Measurements from ENCODE around the gene RPS6KA5.

Gene RPS6KA5

GRCh38 chr14:90938615-90939014, 121.8 kb downstream of the RPS6KA5 start:
- no peak overlapping the region for H3K4me3 ChIP-seq (ENCODE audit: low read depth, low read length)
- TF ChIP-seq, protein P1, sequence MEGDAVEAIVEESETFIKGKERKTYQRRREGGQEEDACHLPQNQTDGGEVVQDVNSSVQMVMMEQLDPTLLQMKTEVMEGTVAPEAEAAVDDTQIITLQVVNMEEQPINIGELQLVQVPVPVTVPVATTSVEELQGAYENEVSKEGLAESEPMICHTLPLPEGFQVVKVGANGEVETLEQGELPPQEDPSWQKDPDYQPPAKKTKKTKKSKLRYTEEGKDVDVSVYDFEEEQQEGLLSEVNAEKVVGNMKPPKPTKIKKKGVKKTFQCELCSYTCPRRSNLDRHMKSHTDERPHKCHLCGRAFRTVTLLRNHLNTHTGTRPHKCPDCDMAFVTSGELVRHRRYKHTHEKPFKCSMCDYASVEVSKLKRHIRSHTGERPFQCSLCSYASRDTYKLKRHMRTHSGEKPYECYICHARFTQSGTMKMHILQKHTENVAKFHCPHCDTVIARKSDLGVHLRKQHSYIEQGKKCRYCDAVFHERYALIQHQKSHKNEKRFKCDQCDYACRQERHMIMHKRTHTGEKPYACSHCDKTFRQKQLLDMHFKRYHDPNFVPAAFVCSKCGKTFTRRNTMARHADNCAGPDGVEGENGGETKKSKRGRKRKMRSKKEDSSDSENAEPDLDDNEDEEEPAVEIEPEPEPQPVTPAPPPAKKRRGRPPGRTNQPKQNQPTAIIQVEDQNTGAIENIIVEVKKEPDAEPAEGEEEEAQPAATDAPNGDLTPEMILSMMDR (IDR thresholded peaks at IDR 0.05; ENCODE audit: insufficient read depth, low read depth, low read length, missing control alignments) = no peak
- DNase-seq (ENCODE audit: low read depth) = no peak

- TF ChIP-seq, protein P1 (IDR thresholded peaks at IDR 0.05; ENCODE audit: insufficient read depth, low read depth, low read length, missing control alignments) = no peak
Observed at GRCh38 chr14:90936757-90937440, 123.5 kb downstream of the RPS6KA5 start.

DNA sequence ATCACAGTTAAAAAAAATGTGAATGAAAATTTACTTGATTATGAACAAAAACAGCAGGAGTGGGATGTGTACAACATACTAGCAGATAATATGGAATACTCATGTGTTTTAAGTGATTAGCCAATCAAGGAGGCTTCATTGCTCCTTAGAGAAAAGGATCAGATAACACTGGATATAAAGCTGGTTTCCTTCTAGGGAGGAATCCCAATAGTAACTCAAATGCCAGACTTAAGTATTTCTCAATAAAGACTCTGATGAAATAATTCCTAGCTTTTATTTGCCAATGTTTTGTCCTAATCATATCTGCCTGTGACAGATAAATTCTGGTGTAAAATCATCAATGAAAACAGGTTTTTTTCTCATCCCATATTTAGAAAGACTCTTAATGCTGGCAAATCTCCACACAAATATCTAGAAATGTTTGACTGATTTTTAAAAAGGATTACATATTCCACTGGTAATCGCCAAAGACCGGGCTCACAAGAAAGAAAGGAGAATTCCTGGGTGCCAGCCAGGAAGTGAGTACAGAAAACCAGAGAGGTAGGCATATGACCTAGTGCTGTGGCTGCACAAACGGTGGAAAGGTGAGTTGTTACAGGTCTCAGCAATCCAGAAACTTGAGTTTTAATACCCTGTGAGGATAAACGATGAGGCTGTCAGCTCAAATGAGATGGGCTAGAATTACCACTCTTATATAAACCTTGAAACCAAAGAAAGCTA, 135.7 kb downstream of the RPS6KA5 start:
- H3K4me3 ChIP-seq (ENCODE audit: low read depth, low read length) = no peak overlapping the region
- no peak for DNase-seq (ENCODE audit: low read depth)
- TF ChIP-seq, protein P1 (IDR thresholded peaks at IDR 0.05; ENCODE audit: insufficient read depth, low read depth, low read length, missing control alignments) = no peak

More at GRCh38 chr14:90936757-90937440, 123.5 kb downstream of the RPS6KA5 start:
- no peak overlapping the region for H3K4me3 ChIP-seq (ENCODE audit: low read depth, low read length)
- no peak for DNase-seq (ENCODE audit: low read depth)

DNA sequence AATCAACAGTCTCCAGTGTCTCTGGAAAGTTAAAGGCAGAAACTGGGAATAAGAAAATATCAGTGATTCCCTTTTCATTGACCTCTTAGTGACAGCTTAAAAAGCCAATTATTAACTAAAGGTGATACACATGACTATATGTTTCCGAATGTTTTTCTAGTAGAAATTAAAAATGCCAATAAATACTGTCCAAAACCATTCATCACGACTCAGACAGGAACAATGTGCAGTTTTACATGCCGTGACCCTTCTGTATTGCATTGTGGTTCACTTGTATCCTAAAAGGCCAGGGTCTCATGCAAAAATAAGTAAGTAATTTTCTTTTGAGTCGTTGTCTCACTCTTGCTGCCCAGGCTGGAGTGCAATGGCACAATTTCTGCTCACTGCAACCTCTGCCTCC, 138.3 kb downstream of the RPS6KA5 start:
- no peak for DNase-seq (ENCODE audit: low read depth)
- H3K4me3 ChIP-seq (ENCODE audit: low read depth, low read length) = no peak overlapping the region
- TF ChIP-seq, protein P1 (IDR thresholded peaks at IDR 0.05; ENCODE audit: insufficient read depth, low read depth, low read length, missing control alignments) = no peak

DNA sequence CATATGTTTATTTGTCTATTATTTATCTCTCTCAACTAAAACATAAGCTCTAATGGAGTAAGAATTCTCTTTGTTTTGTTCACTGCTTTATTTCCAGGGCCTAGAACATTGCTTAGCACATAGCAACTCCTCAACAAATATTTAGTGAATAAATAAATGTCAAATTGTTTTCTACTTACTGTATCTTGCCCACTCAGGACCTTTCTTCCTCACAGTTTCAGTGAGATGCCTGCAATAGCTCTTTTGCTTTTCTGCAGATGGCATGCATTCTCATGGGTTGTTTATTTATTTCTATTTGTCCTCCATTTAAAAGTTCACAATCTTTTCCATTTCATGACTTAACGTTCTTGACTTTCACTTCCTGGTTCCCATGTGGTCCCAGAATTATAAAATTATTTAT, 149.3 kb downstream of the RPS6KA5 start:
- no peak for DNase-seq (ENCODE audit: low read depth)
- TF ChIP-seq, protein P1 (IDR thresholded peaks at IDR 0.05; ENCODE audit: insufficient read depth, low read depth, low read length, missing control alignments) = no peak

DNA sequence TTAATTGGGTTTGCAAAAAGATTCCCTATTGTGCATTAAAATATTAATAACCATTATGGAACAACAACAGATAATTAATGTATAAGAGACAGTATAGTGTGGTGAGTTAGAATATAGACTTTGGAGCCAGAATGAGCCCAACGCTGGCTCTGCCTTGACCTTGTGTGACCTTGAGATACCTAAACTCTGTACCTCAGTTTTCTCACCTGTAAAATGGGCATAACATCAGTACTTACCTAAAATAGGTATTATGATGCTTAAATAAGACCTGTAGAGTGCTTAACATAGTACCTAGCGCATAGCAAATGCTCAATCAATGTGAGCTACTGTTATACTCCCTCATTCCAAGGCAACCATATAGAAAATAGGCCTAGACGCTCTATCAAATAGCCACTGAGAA, 153.3 kb downstream of the RPS6KA5 start:
- no peak for DNase-seq (ENCODE audit: low read depth)
- TF ChIP-seq, protein P1 (IDR thresholded peaks at IDR 0.05; ENCODE audit: insufficient read depth, low read depth, low read length, missing control alignments) = no peak
- H3K4me3 ChIP-seq (ENCODE audit: low read depth, low read length) = no peak overlapping the region

More for the DNA sequence above, 149.3 kb downstream of the RPS6KA5 start:
- no peak overlapping the region for H3K4me3 ChIP-seq (ENCODE audit: low read depth, low read length)
